NCI-H748 treated with DMSO at 0.1 percent for 48 hours (cell line): Measurements from ENCODE around the gene CAPN14.

ENCODE experiments used
- DNase-seq: peaks from one replicate; lab custom pipeline; 2025; lab: John Stamatoyannopoulos, UW

Gene CAPN14

GRCh38 chr2:31227110-31227509 is 9.8 kb upstream of the CAPN14 start:
- DNase-seq, result no peak

- DNase-seq, result no peak
These were observed 9.0 kb upstream of the CAPN14 start for GRCh38 chr2:31226266-31226665.

- no peak for DNase-seq
These were observed 6.4 kb upstream of the CAPN14 start for GRCh38 chr2:31223749-31224148.

GRCh38 chr2:31223026-31223425 is 5.7 kb upstream of the CAPN14 start:
- no peak for DNase-seq

GRCh38 chr2:31222071-31222470 is 4.8 kb upstream of the CAPN14 start:
- no peak for DNase-seq

- no peak for DNase-seq
These were observed 4.2 kb upstream of the CAPN14 start for GRCh38 chr2:31221544-31221943.

GRCh38 chr2:31219131-31219969 is 2.0 kb upstream of the CAPN14 start:
- DNase-seq, result no peak

GRCh38 chr2:31216734-31217133 is 581 bp downstream of the CAPN14 start:
- DNase-seq, result no peak

- no peak for DNase-seq
These were observed 2.8 kb downstream of the CAPN14 start for GRCh38 chr2:31214444-31214915.

- no peak for DNase-seq
These were observed 3.5 kb downstream of the CAPN14 start for GRCh38 chr2:31213601-31214443.

- no peak for DNase-seq
These were observed 4.4 kb downstream of the CAPN14 start for GRCh38 chr2:31212659-31213600.

GRCh38 chr2:31208240-31208639 is 9.1 kb downstream of the CAPN14 start:
- no peak for DNase-seq

- DNase-seq, result no peak
These were observed 9.5 kb downstream of the CAPN14 start for GRCh38 chr2:31207790-31208189.

- DNase-seq, result no peak
These were observed 11.7 kb downstream of the CAPN14 start for GRCh38 chr2:31205613-31206012.

GRCh38 chr2:31205186-31205585 is 12.1 kb downstream of the CAPN14 start:
- no peak for DNase-seq

GRCh38 chr2:31204783-31205182 is 12.5 kb downstream of the CAPN14 start:
- DNase-seq, result no peak

- DNase-seq, result no peak
These were observed 13.4 kb downstream of the CAPN14 start for GRCh38 chr2:31203916-31204315.

GRCh38 chr2:31202833-31203232 is 14.5 kb downstream of the CAPN14 start:
- no peak for DNase-seq

GRCh38 chr2:31202041-31202440 is 15.3 kb downstream of the CAPN14 start:
- DNase-seq, result no peak

GRCh38 chr2:31200972-31201371 is 16.3 kb downstream of the CAPN14 start:
- no peak for DNase-seq

- no peak for DNase-seq
These were observed 18.1 kb downstream of the CAPN14 start for GRCh38 chr2:31199206-31199605.

- DNase-seq, result no peak
These were observed 19.6 kb downstream of the CAPN14 start for GRCh38 chr2:31197669-31198068.
